ENCODE results near the gene AMMECR1.

The AMMECR1 gene

DNA sequence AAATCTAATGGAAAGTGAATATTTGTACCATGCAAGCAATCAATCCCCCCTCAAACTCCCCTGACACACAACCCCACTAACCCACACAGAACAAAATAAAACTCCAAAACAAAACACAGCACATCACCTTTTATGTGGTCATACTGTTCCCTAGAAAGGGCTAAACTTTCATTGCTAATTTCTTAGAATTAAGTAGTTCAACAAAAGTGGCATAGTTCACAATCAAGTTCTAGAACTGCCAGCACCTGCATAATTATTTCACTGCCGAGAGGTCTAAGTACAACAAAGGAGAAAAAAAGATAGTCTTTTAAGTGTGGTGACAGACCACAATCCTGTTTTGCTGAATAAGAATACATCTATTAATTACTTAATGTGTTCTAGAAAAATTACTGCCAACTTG, 58.8 kb downstream of the AMMECR1 start:
- TF ChIP-seq, protein P1, sequence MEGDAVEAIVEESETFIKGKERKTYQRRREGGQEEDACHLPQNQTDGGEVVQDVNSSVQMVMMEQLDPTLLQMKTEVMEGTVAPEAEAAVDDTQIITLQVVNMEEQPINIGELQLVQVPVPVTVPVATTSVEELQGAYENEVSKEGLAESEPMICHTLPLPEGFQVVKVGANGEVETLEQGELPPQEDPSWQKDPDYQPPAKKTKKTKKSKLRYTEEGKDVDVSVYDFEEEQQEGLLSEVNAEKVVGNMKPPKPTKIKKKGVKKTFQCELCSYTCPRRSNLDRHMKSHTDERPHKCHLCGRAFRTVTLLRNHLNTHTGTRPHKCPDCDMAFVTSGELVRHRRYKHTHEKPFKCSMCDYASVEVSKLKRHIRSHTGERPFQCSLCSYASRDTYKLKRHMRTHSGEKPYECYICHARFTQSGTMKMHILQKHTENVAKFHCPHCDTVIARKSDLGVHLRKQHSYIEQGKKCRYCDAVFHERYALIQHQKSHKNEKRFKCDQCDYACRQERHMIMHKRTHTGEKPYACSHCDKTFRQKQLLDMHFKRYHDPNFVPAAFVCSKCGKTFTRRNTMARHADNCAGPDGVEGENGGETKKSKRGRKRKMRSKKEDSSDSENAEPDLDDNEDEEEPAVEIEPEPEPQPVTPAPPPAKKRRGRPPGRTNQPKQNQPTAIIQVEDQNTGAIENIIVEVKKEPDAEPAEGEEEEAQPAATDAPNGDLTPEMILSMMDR (IDR thresholded peaks at IDR 0.05), result no peak
- no peak for TF ChIP-seq ZFX (IDR thresholded peaks at IDR 0.05; ENCODE audit: borderline replicate concordance)
- H3K27ac ChIP-seq, result no peak overlapping the region

DNA sequence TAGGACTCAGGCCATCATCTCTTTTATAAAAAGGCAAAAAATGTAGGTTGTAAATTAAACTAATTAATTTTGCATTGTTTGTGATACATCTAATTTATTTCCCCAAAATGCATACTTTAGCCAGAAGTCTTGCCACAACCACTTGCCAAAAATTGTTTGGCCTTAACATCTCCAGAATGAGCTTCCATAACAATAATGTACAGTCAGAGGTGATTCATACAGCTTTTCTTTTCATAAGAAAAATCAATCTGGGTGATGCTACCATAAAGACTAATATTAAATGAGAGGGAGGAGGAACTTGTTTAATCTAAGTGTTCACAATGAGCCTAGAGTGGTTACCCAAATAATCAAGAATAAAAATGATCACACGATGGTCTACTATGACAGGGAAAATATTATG, 59.3 kb downstream of the AMMECR1 start:
- H3K27ac ChIP-seq, result no peak overlapping the region
- TF ChIP-seq, protein P1 (IDR thresholded peaks at IDR 0.05), result no peak
- TF ChIP-seq ZFX (IDR thresholded peaks at IDR 0.05; ENCODE audit: borderline replicate concordance), result no peak

DNA sequence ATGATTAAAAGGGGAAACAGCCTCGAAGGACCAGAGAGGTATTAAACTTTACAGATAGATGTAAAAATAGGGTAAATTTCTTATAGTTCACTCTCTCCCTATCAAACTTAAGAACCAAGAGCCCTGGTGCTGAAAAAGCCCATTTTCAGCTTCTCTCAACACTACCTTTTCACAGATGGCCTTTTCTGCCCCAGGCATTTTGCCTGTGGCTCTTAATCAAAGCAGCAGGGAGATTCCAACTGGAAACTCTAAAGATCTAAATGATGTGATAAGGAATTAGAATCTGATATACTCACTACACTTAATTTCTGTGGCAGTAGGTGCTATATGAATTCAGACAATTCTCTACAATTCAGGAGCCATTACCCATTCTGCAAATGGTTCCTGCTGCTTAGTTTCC, 60.0 kb downstream of the AMMECR1 start:
- H3K27ac ChIP-seq, result no peak overlapping the region
- no peak for TF ChIP-seq ZFX (IDR thresholded peaks at IDR 0.05; ENCODE audit: borderline replicate concordance)
- TF ChIP-seq, protein P1 (IDR thresholded peaks at IDR 0.05), result no peak

DNA sequence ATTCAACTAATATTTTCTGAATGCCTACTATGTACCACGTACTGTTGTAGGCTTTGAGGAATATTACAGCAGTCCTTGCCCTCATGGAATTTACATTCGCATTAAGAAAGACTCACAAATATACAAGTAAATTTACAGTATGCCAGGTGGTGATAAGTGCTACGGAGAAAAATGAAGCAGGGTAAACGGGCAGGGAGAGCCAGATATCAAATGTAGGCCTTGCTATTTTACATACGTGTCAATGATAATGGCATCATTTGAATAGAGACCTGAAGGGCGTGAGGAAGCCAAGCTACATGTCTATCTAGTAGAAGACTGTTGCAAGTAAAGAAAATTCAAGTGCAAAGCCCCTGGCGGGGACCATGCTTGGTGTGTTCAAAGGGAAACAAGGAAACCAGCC, 65.2 kb downstream of the AMMECR1 start:
- TF ChIP-seq ZFX (IDR thresholded peaks at IDR 0.05; ENCODE audit: borderline replicate concordance), result no peak
- TF ChIP-seq, protein P1 (IDR thresholded peaks at IDR 0.05), result no peak
- no peak overlapping the region for H3K27ac ChIP-seq

DNA sequence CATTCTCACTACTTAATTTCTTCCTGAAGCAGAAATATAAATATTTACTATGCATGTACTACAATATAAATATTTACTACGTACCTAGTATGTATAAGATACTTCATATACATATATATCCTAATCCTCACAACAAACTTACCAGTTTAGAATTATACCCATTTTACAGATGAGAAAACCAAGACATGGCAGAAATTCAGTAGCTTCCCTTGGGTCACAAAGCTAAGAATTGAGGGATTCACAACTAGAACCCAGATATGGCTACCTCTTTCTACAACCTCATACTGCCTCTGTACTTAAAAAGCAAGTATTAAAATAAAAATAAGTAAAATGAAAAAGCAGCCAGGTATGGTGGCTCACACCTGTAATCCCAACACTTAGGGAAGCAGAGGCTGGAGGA, 65.9 kb downstream of the AMMECR1 start:
- TF ChIP-seq ZFX (IDR thresholded peaks at IDR 0.05; ENCODE audit: borderline replicate concordance), result no peak
- TF ChIP-seq, protein P1 (IDR thresholded peaks at IDR 0.05), result no peak
- H3K27ac ChIP-seq, result no peak overlapping the region

DNA sequence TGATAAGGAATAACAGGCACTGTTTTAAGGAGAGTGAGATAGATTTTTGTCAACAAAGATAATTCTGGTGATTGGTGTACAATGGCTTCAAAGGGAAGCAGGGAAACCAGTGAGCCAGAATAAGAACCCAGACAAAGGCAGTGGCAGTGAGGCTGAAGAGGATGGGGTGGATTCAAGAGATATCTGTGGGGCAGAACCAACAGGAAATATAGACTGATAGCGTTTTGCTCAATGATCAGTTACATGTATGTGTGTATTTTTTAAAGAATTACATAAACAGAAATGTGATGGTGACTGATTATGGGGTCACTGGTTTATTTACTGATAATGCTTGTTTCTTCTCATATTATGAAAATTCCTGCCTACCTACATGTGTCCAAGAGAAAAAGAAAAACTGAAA, 66.4 kb downstream of the AMMECR1 start:
- H3K27ac ChIP-seq, result no peak overlapping the region
- no peak for TF ChIP-seq ZFX (IDR thresholded peaks at IDR 0.05; ENCODE audit: borderline replicate concordance)
- TF ChIP-seq, protein P1 (IDR thresholded peaks at IDR 0.05), result no peak

DNA sequence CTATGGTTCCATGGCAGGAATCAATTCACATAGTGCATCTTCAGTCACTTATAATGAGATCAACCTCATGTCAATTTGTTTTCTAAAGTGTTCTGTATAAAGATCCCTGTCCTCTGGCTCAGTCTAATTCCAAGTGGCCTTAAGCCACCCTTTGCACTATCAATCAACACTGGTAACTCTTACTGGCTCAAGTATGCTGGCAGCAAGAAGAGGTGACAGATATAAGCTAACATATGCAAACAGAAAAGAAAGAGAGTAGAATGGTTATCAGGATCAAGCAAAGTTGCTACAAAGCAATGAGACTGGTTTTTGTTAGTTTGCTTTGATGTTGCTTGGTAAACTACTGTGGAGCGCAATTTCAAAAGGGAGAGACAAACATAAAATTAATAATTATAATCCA, 67.0 kb downstream of the AMMECR1 start:
- TF ChIP-seq ZFX (IDR thresholded peaks at IDR 0.05; ENCODE audit: borderline replicate concordance), result no peak
- TF ChIP-seq, protein P1 (IDR thresholded peaks at IDR 0.05), result no peak
- no peak overlapping the region for H3K27ac ChIP-seq
